Measurements from ENCODE around the gene TRIL.

DNA sequence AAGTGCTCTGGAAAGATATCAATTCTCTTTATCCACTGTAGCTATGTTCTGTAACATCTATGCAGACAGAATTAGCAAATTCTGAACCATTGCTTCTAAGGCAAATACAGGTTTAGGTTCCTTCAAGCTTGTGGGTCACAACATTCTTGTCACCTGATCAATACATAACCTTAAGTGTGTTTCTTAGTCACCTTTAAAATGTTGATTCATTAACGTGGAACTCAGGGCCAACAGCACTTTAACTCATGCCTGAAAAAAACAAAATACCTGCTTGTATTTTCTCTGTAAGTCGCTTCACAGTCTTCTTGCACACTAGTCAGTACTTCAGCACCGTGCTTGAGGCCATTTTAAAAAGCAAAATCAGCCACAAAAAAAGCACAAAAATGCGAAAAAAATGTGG lies 35.2 kb upstream of the TRIL start:
- TF ChIP-seq, protein P1, sequence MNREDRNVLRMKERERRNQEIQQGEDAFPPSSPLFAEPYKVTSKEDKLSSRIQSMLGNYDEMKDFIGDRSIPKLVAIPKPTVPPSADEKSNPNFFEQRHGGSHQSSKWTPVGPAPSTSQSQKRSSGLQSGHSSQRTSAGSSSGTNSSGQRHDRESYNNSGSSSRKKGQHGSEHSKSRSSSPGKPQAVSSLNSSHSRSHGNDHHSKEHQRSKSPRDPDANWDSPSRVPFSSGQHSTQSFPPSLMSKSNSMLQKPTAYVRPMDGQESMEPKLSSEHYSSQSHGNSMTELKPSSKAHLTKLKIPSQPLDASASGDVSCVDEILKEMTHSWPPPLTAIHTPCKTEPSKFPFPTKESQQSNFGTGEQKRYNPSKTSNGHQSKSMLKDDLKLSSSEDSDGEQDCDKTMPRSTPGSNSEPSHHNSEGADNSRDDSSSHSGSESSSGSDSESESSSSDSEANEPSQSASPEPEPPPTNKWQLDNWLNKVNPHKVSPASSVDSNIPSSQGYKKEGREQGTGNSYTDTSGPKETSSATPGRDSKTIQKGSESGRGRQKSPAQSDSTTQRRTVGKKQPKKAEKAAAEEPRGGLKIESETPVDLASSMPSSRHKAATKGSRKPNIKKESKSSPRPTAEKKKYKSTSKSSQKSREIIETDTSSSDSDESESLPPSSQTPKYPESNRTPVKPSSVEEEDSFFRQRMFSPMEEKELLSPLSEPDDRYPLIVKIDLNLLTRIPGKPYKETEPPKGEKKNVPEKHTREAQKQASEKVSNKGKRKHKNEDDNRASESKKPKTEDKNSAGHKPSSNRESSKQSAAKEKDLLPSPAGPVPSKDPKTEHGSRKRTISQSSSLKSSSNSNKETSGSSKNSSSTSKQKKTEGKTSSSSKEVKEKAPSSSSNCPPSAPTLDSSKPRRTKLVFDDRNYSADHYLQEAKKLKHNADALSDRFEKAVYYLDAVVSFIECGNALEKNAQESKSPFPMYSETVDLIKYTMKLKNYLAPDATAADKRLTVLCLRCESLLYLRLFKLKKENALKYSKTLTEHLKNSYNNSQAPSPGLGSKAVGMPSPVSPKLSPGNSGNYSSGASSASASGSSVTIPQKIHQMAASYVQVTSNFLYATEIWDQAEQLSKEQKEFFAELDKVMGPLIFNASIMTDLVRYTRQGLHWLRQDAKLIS (CRISPR knock-in tag; IDR thresholded peaks at IDR 0.05): no peak
- no peak for TF ChIP-seq RXRA (CRISPR knock-in tag; IDR thresholded peaks at IDR 0.05)

Measured in HepG2 (cell line).